Hepatocyte (in vitro differentiated cells): ENCODE data around the gene AKT2.

Experiments used
- EZH2 ChIP-seq: fragments of 200-600 bp; sonication (generic); IDR thresholded peaks from 2 replicates; pipeline ENCODE4 v1.6.1; 2016; ENCODE audit warnings: antibody characterized with exemption, mild to moderate bottlenecking, borderline replicate concordance
- TF ChIP-seq, protein P1 (sequence below): fragments of 200-600 bp; sonication (generic); IDR thresholded peaks from 2 replicates; pipeline ENCODE4 v1.5.1; 2016; ENCODE audit warnings: antibody characterized with exemption, mild to moderate bottlenecking; ENCODE audit not compliant: poor library complexity

DNA sequence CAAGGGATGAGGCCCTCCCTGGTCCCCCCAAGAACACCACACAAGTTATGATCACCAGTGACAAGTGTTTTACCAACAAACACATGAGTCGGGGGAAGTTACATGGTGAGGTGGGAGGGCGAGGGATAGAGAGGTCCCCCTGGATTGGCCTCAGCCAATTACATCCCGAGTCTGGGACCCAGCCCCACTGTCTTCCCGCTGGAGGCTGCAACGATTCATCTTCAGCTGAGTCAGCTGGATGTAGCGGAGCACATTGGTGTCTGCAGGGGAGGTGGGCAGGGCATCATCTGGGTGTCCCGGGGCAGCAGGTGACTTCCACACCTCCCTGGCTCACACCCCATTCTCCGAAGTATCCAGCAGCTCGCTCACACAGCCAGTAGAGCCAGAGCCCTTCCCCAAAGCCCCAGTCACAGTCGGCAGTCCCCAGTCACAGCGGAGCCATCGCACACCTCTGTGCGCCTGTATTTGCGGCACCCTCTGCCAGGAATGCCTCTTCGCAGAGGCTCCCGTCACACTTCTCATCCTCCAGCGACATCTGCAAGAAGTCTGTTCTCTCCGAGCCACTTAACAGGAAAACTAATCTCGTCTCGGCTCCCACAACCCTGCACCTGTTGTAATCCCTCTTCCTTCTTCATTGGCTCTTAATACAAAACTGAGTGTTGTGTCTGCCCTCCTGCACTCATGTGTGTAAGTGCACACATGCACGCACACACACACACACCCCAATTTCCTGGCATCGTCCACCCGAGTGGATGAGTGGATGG, 69.0 kb downstream of the AKT2 start:
- TF ChIP-seq EZH2, result no peak
- TF ChIP-seq, protein P1, sequence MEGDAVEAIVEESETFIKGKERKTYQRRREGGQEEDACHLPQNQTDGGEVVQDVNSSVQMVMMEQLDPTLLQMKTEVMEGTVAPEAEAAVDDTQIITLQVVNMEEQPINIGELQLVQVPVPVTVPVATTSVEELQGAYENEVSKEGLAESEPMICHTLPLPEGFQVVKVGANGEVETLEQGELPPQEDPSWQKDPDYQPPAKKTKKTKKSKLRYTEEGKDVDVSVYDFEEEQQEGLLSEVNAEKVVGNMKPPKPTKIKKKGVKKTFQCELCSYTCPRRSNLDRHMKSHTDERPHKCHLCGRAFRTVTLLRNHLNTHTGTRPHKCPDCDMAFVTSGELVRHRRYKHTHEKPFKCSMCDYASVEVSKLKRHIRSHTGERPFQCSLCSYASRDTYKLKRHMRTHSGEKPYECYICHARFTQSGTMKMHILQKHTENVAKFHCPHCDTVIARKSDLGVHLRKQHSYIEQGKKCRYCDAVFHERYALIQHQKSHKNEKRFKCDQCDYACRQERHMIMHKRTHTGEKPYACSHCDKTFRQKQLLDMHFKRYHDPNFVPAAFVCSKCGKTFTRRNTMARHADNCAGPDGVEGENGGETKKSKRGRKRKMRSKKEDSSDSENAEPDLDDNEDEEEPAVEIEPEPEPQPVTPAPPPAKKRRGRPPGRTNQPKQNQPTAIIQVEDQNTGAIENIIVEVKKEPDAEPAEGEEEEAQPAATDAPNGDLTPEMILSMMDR, result no peak
